Measurements from ENCODE around the gene NOXO1. TPM values are rescaled to one million over a fixed set of nuclear protein-coding genes. Genes with fewer than 3 reads are reported as not detected.
A peak's percentile ranks its signal among the peaks of the same experiment; 100 is the strongest.

The NOXO1 gene
- total RNA-seq, 1 donor from 2014 or later = 1.6 TPM

DNA sequence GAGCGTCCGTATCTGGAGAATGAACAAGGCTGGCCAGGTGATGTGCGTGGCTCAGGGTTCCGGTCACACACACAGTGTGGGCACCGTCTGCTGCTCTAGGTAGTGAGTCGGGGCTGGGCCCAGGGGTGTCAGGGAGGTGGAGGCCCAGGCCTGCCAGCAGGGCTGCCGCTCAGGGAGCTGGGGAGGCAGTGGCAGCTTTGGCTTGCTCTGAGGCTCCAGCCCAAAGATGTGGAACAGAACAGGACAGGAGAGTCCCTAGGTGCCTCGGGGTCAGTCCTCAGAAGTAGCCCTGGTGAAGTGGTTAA is 5.1 kb downstream of the NOXO1 start:
- peaks cover 3% of the 10 kb centered on the region for H3K27me3 ChIP-seq (ENCODE audit: control insufficient read depth, insufficient read depth, low read length)
- DNase-seq (ENCODE audit: low read depth) = no peak
- no peak for FAIRE-seq
- no peak overlapping the region for H3K4me3 ChIP-seq (ENCODE audit: low read depth, low read length)
- peaks cover 24% of the 10 kb centered on the region for H3K36me3 ChIP-seq (ENCODE audit: control insufficient read depth, insufficient read depth, low read length)
- TF ChIP-seq, protein P1, sequence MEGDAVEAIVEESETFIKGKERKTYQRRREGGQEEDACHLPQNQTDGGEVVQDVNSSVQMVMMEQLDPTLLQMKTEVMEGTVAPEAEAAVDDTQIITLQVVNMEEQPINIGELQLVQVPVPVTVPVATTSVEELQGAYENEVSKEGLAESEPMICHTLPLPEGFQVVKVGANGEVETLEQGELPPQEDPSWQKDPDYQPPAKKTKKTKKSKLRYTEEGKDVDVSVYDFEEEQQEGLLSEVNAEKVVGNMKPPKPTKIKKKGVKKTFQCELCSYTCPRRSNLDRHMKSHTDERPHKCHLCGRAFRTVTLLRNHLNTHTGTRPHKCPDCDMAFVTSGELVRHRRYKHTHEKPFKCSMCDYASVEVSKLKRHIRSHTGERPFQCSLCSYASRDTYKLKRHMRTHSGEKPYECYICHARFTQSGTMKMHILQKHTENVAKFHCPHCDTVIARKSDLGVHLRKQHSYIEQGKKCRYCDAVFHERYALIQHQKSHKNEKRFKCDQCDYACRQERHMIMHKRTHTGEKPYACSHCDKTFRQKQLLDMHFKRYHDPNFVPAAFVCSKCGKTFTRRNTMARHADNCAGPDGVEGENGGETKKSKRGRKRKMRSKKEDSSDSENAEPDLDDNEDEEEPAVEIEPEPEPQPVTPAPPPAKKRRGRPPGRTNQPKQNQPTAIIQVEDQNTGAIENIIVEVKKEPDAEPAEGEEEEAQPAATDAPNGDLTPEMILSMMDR (IDR thresholded peaks at IDR 0.05; ENCODE audit: insufficient read depth, low read length, severe bottlenecking) = no peak

DNA sequence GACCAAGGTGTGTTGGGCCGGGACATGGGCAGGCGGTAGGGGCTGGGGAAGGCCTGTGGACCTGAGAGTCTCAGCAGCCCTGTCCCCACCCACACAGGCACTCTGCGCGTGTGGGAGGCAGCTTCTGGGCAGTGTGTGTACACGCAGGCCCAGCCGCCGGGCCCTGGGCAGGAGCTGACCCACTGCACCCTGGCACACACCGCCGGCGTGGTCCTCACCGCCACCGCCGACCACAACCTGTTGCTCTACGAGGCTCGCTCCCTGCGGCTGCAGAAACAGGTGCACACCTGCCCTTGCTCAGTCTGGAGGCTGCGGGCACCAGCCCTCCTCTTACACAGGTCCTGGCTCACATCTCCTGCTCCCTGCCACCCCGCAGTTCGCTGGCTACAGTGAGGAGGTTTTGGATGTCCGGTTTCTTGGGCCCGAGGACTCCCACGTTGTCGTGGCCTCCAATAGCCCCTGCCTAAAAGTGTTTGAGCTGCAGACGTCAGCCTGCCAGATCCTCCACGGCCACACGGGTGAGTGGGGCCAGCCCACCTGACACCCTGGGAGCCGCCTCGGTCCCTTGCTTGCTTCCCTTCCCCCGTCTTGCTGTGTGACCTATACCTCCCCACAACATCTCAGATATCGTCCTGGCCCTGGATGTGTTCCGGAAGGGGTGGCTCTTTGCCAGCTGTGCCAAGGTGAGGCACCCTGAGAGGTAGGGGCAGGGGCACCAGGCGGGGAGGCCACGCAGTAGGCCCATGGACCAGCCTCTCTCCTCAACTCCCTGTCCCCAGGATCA is 5.6 kb downstream of the NOXO1 start:
- H3K4me3 ChIP-seq (ENCODE audit: low read depth, low read length) = no peak overlapping the region
- DNase-seq (ENCODE audit: low read depth) (no peak), FAIRE-seq (no peak)
- H3K27me3 ChIP-seq (ENCODE audit: control insufficient read depth, insufficient read depth, low read length) = no peaks in the 10 kb centered on the region
- H3K36me3 ChIP-seq (ENCODE audit: control insufficient read depth, insufficient read depth, low read length) = peaks cover 24% of the 10 kb centered on the region
- TF ChIP-seq, protein P1 (IDR thresholded peaks at IDR 0.05; ENCODE audit: insufficient read depth, low read length, severe bottlenecking) = no peak

DNA sequence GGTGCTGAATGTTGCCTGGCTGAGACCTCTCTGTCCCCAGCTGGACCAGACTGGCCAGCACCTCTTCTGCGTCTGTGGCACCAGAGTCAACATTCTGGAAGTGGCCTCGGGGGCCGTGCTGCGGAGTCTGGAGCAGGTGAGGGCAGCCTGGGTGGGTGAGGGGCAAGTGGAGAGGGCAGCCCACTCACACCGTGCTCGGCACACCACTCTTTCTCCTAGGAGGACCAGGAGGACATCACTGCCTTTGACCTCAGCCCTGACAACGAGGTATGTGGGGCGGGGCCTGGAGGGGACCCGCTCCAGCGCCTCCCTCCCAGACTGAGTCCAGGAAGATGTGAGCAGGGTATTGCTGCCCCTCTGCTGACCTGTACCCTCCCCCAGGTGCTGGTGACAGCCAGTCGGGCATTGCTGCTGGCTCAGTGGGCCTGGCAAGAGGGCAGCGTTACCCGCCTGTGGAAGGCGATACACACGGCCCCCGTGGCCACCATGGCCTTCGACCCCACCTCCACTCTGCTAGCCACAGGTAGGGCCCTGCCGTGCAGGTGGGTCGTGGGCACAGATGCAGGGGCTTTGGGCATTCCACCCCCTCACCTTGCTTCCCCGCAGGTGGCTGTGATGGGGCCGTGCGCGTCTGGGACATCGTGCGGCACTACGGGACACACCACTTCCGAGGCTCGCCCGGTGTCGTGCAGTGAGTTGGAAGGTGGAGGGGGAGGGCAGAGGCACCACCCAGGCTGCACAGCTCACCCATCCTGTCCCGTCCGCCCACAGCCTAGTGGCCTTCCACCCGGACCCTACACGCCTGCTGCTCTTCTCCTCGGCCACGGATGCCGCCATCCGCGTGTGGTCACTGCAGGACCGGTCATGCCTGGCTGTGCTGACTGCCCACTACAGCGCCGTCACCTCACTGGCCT is 6.9 kb downstream of the NOXO1 start:
- FAIRE-seq (no peak), DNase-seq (ENCODE audit: low read depth) (no peak)
- Histone ChIP-seq H3K36me3 (ENCODE audit: control insufficient read depth, insufficient read depth, low read length) (peaks cover 24% of the 10 kb centered on the region), H3K4me3 (ENCODE audit: low read depth, low read length) (no peak overlapping the region), H3K27me3 (ENCODE audit: control insufficient read depth, insufficient read depth, low read length) (no peaks in the 10 kb centered on the region)
- TF ChIP-seq, protein P1 (IDR thresholded peaks at IDR 0.05; ENCODE audit: insufficient read depth, low read length, severe bottlenecking) = no peak

DNA sequence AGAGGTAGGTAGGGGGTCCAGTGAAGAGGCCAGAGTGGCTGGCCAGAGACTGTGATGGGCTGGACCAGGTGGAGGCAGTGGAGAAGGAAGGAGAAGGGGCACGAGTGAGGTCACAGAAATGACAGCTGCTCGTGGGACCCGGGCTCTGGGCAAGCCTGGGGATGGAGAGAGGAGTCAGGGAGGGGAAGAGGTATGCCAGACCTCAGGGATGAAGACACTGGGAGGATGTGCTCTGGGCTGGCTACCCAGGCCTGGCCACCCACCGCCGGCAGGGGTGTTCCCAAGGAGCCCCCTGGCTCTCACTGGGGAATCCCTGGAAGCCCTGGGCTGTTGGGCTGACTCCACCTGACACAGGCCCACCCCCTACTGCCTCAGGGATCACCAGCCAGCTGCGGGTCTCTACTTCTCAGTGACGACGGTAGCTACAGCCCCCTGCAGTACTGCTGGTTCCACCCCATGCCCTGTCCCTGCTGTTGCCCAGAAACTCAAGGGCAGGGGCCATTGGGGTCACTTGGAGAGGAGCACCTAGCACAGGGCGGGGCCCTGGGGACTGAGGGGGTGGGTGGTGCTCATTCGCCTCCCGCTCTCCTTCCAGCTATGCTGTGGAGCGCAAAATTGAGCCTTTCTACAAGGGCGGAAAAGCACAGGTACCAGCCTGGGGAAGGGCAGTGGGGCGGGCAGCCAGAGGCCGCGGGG is 7.7 kb downstream of the NOXO1 start:
- DNase-seq (ENCODE audit: low read depth) (no peak), FAIRE-seq (no peak)
- peaks cover 24% of the 10 kb centered on the region for H3K36me3 ChIP-seq (ENCODE audit: control insufficient read depth, insufficient read depth, low read length)
- TF ChIP-seq, protein P1 (IDR thresholded peaks at IDR 0.05; ENCODE audit: insufficient read depth, low read length, severe bottlenecking) = no peak
- H3K4me3 ChIP-seq (ENCODE audit: low read depth, low read length) = no peak overlapping the region
- no peaks in the 10 kb centered on the region for H3K27me3 ChIP-seq (ENCODE audit: control insufficient read depth, insufficient read depth, low read length)

DNA sequence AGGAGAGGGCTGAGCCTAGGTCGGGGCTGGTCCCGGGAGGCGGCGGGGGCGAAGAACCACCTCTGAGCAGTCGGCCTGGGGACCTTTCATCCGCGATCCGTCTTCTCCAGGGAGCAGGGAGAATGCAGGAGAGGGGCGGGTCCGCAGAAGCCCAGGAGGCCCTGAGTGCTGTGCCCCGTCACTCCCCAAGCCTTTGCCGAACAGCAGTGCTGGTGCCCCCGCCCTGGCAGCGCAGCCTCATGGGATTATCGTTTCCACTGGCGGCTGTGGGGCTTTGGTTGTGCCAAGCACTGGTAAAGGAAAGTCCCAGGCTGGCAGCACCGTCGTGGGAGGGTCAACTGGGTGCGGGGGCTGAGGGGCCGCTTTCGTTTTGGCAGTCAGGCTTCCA is 8.8 kb downstream of the NOXO1 start:
- FAIRE-seq = no peak
- peak overlapping the region; percentile 99 for H3K4me3 ChIP-seq (ENCODE audit: low read depth, low read length)
- TF ChIP-seq, protein P1 (IDR thresholded peaks at IDR 0.05; ENCODE audit: insufficient read depth, low read length, severe bottlenecking) = no peak
- no peaks in the 10 kb centered on the region for H3K27me3 ChIP-seq (ENCODE audit: control insufficient read depth, insufficient read depth, low read length)
- H3K36me3 ChIP-seq (ENCODE audit: control insufficient read depth, insufficient read depth, low read length) = peaks cover 16% of the 10 kb centered on the region
- no peak for DNase-seq (ENCODE audit: low read depth)
